Activated CD4-positive, alpha-beta memory T cell treated with anti-CD3 and anti-CD28 coated beads for 36 hours (primary cell): Measurements from ENCODE around the gene GALNT6. TPM values are rescaled to one million over a fixed set of nuclear protein-coding genes. Genes with fewer than 3 reads are reported as not detected.

Experiments
- CTCF ChIA-PET: fragments of 350-600 bp; sonication (Branson Sonifier 250); formaldehyde crosslinking; loops from one replicate; lab custom pipeline; 2021; ENCODE audit warnings: antibody characterized with exemption, inconsistent platforms; lab: Charles Lee
- POLR2A ChIA-PET: fragments of 350-600 bp; sonication (Branson Sonifier 250); formaldehyde crosslinking; loops from one replicate; lab custom pipeline; 2021; ENCODE audit warnings: antibody characterized with exemption; lab: Charles Lee
- DNase-seq: peaks from one replicate; pipeline ENCODE4 v3.0.0-alpha.2; 2020
- H3K27ac Mint-ChIP-seq: one replicate; pipeline ENCODE4 v1.8.0; 2021; ENCODE audit warnings: mixed read lengths
- H3K27me3 Mint-ChIP-seq: one replicate; pipeline ENCODE4 v1.8.0; 2021; ENCODE audit warnings: mixed read lengths
- H3K36me3 Mint-ChIP-seq: one replicate; pipeline ENCODE4 v1.8.0; 2021; ENCODE audit warnings: mixed read lengths
- H3K4me1 Mint-ChIP-seq: one replicate; pipeline ENCODE4 v1.8.0; 2021; ENCODE audit warnings: low read depth, mixed read lengths
- H3K4me3 Mint-ChIP-seq: one replicate; pipeline ENCODE4 v1.8.0; 2021; ENCODE audit warnings: mild to moderate bottlenecking, mixed read lengths
- H3K9me3 Mint-ChIP-seq: one replicate; pipeline ENCODE4 v1.8.0; 2021; ENCODE audit warnings: mixed read lengths
- intact Hi-C: fragments of 100-400 bp; cut with micrococcal nuclease; formaldehyde crosslinking; loops from one replicate; pipeline ENCODE4 v1.15.1; 2023
- total RNA-seq, 2 experiments: library from RNA; stranded (reverse); gene quantifications; one replicate each; pipeline ENCODE4 v1.2.3, GENCODE V29; 2021

The GALNT6 gene
- total RNA-seq, 2 experiments from 2014 or later = 13.1 to 15.8 TPM

- no peak for DNase-seq
- POLR2A ChIA-PET = no interaction called here
- no peaks in the 10 kb centered on the region for H3K27me3 Mint-ChIP-seq
- peak overlapping the region; percentile 85 for H3K4me3 Mint-ChIP-seq
- CTCF ChIA-PET = interaction anchor here (1.0 kb wide), 1 partner anchor 434 kb away, joined by 3 read pairs; no protein-coding TSS in a partner anchor
- peak overlapping the region; percentile 35 for H3K27ac Mint-ChIP-seq
- H3K4me1 Mint-ChIP-seq = peaks cover 63% of the 10 kb centered on the region
- no peaks in the 10 kb centered on the region for H3K9me3 Mint-ChIP-seq
- peaks cover 1% of the 10 kb centered on the region for H3K36me3 Mint-ChIP-seq
- intact Hi-C loops = loop anchor here (10.0 kb wide), 2 partner anchors 434 to 584 kb away; no protein-coding TSS in a partner anchor
Measured at GRCh38 chr12:51390457-51390856, 749 bp downstream of the GALNT6 start.

GRCh38 chr12:51389302-51389999 is 1.8 kb downstream of the GALNT6 start:
- DNase-seq = peak; percentile 46
- intact Hi-C loops = no loop called here
- ChIA-PET CTCF (interaction anchor here (1.0 kb wide), 1 partner anchor 435 kb away, joined by 3 read pairs; no protein-coding TSS in a partner anchor), POLR2A (no interaction called here)
- Mint-ChIP-seq H3K4me3 (peak overlapping the region; percentile 2), H3K27ac (peak overlapping the region; percentile 16), H3K36me3 (peaks cover 2% of the 10 kb centered on the region), H3K9me3 (no peaks in the 10 kb centered on the region), H3K4me1 (peaks cover 54% of the 10 kb centered on the region), H3K27me3 (no peaks in the 10 kb centered on the region)

GRCh38 chr12:51388846-51389245 is 2.4 kb downstream of the GALNT6 start:
- Mint-ChIP-seq H3K27ac (no peak overlapping the region), H3K27me3 (no peaks in the 10 kb centered on the region), H3K4me3 (no peak overlapping the region), H3K36me3 (peaks cover 2% of the 10 kb centered on the region), H3K9me3 (no peaks in the 10 kb centered on the region), H3K4me1 (peaks cover 52% of the 10 kb centered on the region)
- intact Hi-C loops = no loop called here
- CTCF ChIA-PET = no interaction called here
- no peak for DNase-seq
- POLR2A ChIA-PET = no interaction called here

- Mint-ChIP-seq H3K27me3 (no peaks in the 10 kb centered on the region), H3K9me3 (no peaks in the 10 kb centered on the region), H3K36me3 (peaks cover 2% of the 10 kb centered on the region), H3K27ac (no peak overlapping the region), H3K4me3 (no peak overlapping the region), H3K4me1 (peaks cover 52% of the 10 kb centered on the region)
- ChIA-PET POLR2A (no interaction called here), CTCF (no interaction called here)
- DNase-seq = no peak
- intact Hi-C loops = no loop called here
Measured at GRCh38 chr12:51388069-51388799, 3.0 kb downstream of the GALNT6 start.

GRCh38 chr12:51386351-51386750 is 4.9 kb downstream of the GALNT6 start:
- CTCF ChIA-PET = interaction anchor here (1.1 to 1.4 kb wide), 2 partner anchors 9 to 35 kb away, joined by 3 to 4 read pairs; no protein-coding TSS in a partner anchor
- POLR2A ChIA-PET = interaction anchor here (0.6 kb wide), 1 partner anchor 651 kb away, joined by 5 read pairs; no protein-coding TSS in a partner anchor
- intact Hi-C loops = no loop called here
- Mint-ChIP-seq H3K4me3 (no peak overlapping the region), H3K36me3 (peaks cover 4% of the 10 kb centered on the region), H3K27ac (no peak overlapping the region), H3K27me3 (no peaks in the 10 kb centered on the region), H3K9me3 (no peaks in the 10 kb centered on the region), H3K4me1 (peaks cover 51% of the 10 kb centered on the region)
- DNase-seq = no peak

GRCh38 chr12:51383269-51383905 is 7.8 kb downstream of the GALNT6 start:
- Mint-ChIP-seq H3K4me1 (peaks cover 24% of the 10 kb centered on the region), H3K27me3 (no peaks in the 10 kb centered on the region), H3K27ac (no peak overlapping the region), H3K36me3 (peaks cover 8% of the 10 kb centered on the region), H3K4me3 (no peak overlapping the region), H3K9me3 (no peaks in the 10 kb centered on the region)
- CTCF ChIA-PET = no interaction called here
- POLR2A ChIA-PET = no interaction called here
- no peak for DNase-seq
- intact Hi-C loops = no loop called here

- peaks cover 22% of the 10 kb centered on the region for H3K4me1 Mint-ChIP-seq
- H3K36me3 Mint-ChIP-seq = peaks cover 8% of the 10 kb centered on the region
- POLR2A ChIA-PET = interaction anchor here (1.3 kb wide), 1 partner anchor 10 kb away, joined by 3 read pairs; no protein-coding TSS in a partner anchor
- H3K27me3 Mint-ChIP-seq = no peaks in the 10 kb centered on the region
- DNase-seq = no peak
- CTCF ChIA-PET = no interaction called here
- no peak overlapping the region for H3K4me3 Mint-ChIP-seq
- intact Hi-C loops = no loop called here
- no peak overlapping the region for H3K27ac Mint-ChIP-seq
- no peaks in the 10 kb centered on the region for H3K9me3 Mint-ChIP-seq
Measured at GRCh38 chr12:51382173-51382572, 9.0 kb downstream of the GALNT6 start.

GRCh38 chr12:51381226-51382079 is 9.8 kb downstream of the GALNT6 start:
- no peak overlapping the region for H3K27ac Mint-ChIP-seq
- H3K36me3 Mint-ChIP-seq = peaks cover 8% of the 10 kb centered on the region
- peaks cover 20% of the 10 kb centered on the region for H3K4me1 Mint-ChIP-seq
- CTCF ChIA-PET = interaction anchor here (1.7 kb wide), 1 partner anchor 13 kb away, joined by 4 read pairs; no protein-coding TSS in a partner anchor
- no peak overlapping the region for H3K4me3 Mint-ChIP-seq
- intact Hi-C loops = no loop called here
- POLR2A ChIA-PET = interaction anchor here (1.3 kb wide), 1 partner anchor 9 kb away, joined by 3 read pairs; no protein-coding TSS in a partner anchor
- no peaks in the 10 kb centered on the region for H3K9me3 Mint-ChIP-seq
- no peaks in the 10 kb centered on the region for H3K27me3 Mint-ChIP-seq
- no peak for DNase-seq

GRCh38 chr12:51379571-51379970 is 11.6 kb downstream of the GALNT6 start:
- H3K36me3 Mint-ChIP-seq = peaks cover 12% of the 10 kb centered on the region
- peaks cover 21% of the 10 kb centered on the region for H3K4me1 Mint-ChIP-seq
- no peak overlapping the region for H3K4me3 Mint-ChIP-seq
- no peak for DNase-seq
- ChIA-PET POLR2A (no interaction called here), CTCF (no interaction called here)
- intact Hi-C loops = no loop called here
- H3K27me3 Mint-ChIP-seq = no peaks in the 10 kb centered on the region
- H3K9me3 Mint-ChIP-seq = no peaks in the 10 kb centered on the region
- H3K27ac Mint-ChIP-seq = no peak overlapping the region

GRCh38 chr12:51378749-51379148 is 12.5 kb downstream of the GALNT6 start:
- DNase-seq = no peak
- Mint-ChIP-seq H3K27ac (no peak overlapping the region), H3K4me3 (no peak overlapping the region), H3K4me1 (peaks cover 20% of the 10 kb centered on the region), H3K9me3 (no peaks in the 10 kb centered on the region), H3K27me3 (no peaks in the 10 kb centered on the region), H3K36me3 (peaks cover 12% of the 10 kb centered on the region)
- intact Hi-C loops = no loop called here
- ChIA-PET CTCF (no interaction called here), POLR2A (interaction anchor here (0.6 kb wide), 1 partner anchor 16 kb away, joined by 5 read pairs; no protein-coding TSS in a partner anchor)
